HepG2 (cell line): Measurements from ENCODE around the gene FAM83C. TPM values are rescaled to one million over a fixed set of nuclear protein-coding genes. Genes with fewer than 3 reads are reported as not detected.
A peak's percentile ranks its signal among the peaks of the same experiment; 100 is the strongest.

Experiments
- AKNA ChIP-seq: sonication (generic); formaldehyde crosslinking; IDR thresholded peaks from 2 replicates; pipeline ENCODE4 v1.4.0; 2020; ENCODE audit warnings: missing genetic modification reagents, borderline replicate concordance
- ARNT ChIP-seq: fragments of 450-650 bp; IDR thresholded peaks from 2 replicates; pipeline ENCODE4 v1.6.1; 2017
- ATF5 ChIP-seq: sonication (generic); formaldehyde crosslinking; IDR thresholded peaks from 2 replicates; pipeline ENCODE4 v1.4.0; 2020; ENCODE audit warnings: mild to moderate bottlenecking, low read depth, missing genetic modification reagents
- CCAR2 ChIP-seq: fragments of 200-400 bp; formaldehyde crosslinking; optimal IDR thresholded peaks from 2 replicates; pipeline ENCODE3; 2018; ENCODE audit warnings: low read depth, mild to moderate bottlenecking, low read length, moderate library complexity
- ELF3 ChIP-seq: IDR thresholded peaks from 2 replicates; pipeline ENCODE4 v1.6.1; 2016; ENCODE audit warnings: missing genetic modification reagents, missing compliant biosample characterization
- FOXO1 ChIP-seq: sonication (generic); formaldehyde crosslinking; IDR thresholded peaks from 2 replicates; pipeline ENCODE4 v1.4.0; 2020; ENCODE audit warnings: missing genetic modification reagents
- FOXP1 ChIP-seq, 2 experiments: fragments of 450-650 bp in 1 of 2; IDR thresholded peaks; 2 replicates each; pipeline ENCODE4 v1.6.1; 2017 to 2018; ENCODE audit warnings: antibody characterized with exemption in 1 of 2
- IKZF4 ChIP-seq: sonication (generic); formaldehyde crosslinking; IDR thresholded peaks from 2 replicates; pipeline ENCODE4 v1.5.1; 2020; ENCODE audit warnings: borderline replicate concordance, mild to moderate bottlenecking, low read depth, missing genetic modification reagents; ENCODE audit errors: not compliant biosample characterization
- NFRKB ChIP-seq: fragments of 450-650 bp; IDR thresholded peaks from 2 replicates; pipeline ENCODE4 v1.6.1; 2017
- PCBP2 ChIP-seq: fragments of 200-400 bp; formaldehyde crosslinking; optimal IDR thresholded peaks from 2 replicates; pipeline ENCODE3; 2018; ENCODE audit warnings: low read length, low read depth; ENCODE audit not compliant: poor library complexity, severe bottlenecking
- PPARG ChIP-seq: conservative IDR thresholded peaks from 2 replicates; pipeline ENCODE4 v1.6.1; 2016; ENCODE audit warnings: missing biosample characterization, missing genetic modification reagents
- ZNF20 ChIP-seq: sonication (generic); formaldehyde crosslinking; IDR thresholded peaks from 2 replicates; pipeline ENCODE4 v1.4.0; 2020; ENCODE audit warnings: mild to moderate bottlenecking, moderate library complexity, missing genetic modification reagents
- ZNF335 ChIP-seq: sonication (generic); formaldehyde crosslinking; IDR thresholded peaks from 2 replicates; pipeline ENCODE4 v1.4.0; 2020; ENCODE audit warnings: missing genetic modification reagents
- polyA plus RNA-seq, 8 experiments: library from polyadenylated mRNA; depleted of rRNA in 3 of 8; stranded (reverse) in 7 of 8; unstranded in 1 of 8; fragments of >200 nt; fragmentation: Illumina TruSeq in 4 of 8; extraction: Trizol in 4 of 8; gene quantifications; 2 replicates each; pipeline versions ENCODE4 v1.2.1 to v1.2.3, GENCODE V29; 2011 to 2016; ENCODE audit warnings: low read depth in 4 of 8, missing spikeins in 1 of 8, mixed read lengths in 1 of 8; ENCODE audit not compliant: insufficient read depth in 1 of 8
- total RNA-seq, 5 experiments: library from RNA; depleted of rRNA; stranded (reverse); fragments of >200 nt; fragmentation: Illumina TruSeq; extraction: Trizol; gene quantifications; 2 replicates each; pipeline ENCODE4 v1.2.3, GENCODE V29; 2016; ENCODE audit warnings: low read depth in 1 of 5
- TF ChIP-seq, protein P1 (sequence below): sonication (generic); formaldehyde crosslinking; IDR thresholded peaks from 2 replicates; pipeline ENCODE4 v1.4.0; 2020; ENCODE audit warnings: mild to moderate bottlenecking, missing genetic modification reagents
- TF ChIP-seq, protein P2 (sequence below): sonication (generic); formaldehyde crosslinking; IDR thresholded peaks from 2 replicates; pipeline ENCODE4 v1.4.0; 2020; ENCODE audit warnings: missing genetic modification reagents
- TF ChIP-seq, protein P3 (sequence below): sonication (generic); formaldehyde crosslinking; IDR thresholded peaks from 2 replicates; pipeline ENCODE4 v1.9.0; 2021; ENCODE audit warnings: missing genetic modification reagents, borderline replicate concordance

The FAM83C gene
- total and polyA plus RNA-seq, 2 of the 13 experiments (the other 11 are each of a cell fraction or from before 2014, with no cell fraction given) = 0.04 TPM; not detected in 1

DNA sequence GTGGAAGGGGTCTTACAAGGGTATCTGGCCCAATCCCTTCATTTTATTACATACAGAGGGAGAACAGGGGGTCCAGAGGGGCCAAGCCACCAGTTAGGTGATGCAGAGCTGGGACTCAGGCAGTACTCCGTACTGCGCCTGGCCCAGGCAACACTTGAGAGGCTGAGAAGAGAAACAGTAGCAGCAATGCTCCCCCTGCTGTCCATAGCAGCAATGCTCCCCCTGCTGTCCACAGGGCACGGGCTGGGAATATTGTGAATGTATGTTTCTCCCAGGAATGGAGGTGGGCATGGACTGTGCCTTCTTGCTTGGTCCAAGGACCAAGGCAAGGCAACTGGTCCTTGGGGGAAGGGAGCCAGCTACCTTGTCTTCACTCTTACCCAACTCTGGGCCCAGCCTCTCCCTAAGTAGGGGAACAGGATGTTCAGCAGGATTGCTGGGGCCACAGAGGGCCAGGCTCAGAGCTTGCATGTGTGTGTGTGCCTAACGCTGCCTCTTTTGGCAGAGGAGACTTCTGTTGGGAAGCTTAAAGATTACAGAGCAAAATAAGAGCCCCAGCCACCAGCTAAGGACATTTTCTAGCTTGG is 14.8 kb upstream of the FAM83C start (continued):
- no peak for TF ChIP-seq ARNT
- no peak for TF ChIP-seq PCBP2
- no peak for TF ChIP-seq NFRKB
- TF ChIP-seq PPARG (CRISPR knock-in tag) = no peak
- TF ChIP-seq ELF3 (CRISPR knock-in tag) = peak; percentile 41; the same call in 1 of the 2 replicates
- TF ChIP-seq, protein P1, sequence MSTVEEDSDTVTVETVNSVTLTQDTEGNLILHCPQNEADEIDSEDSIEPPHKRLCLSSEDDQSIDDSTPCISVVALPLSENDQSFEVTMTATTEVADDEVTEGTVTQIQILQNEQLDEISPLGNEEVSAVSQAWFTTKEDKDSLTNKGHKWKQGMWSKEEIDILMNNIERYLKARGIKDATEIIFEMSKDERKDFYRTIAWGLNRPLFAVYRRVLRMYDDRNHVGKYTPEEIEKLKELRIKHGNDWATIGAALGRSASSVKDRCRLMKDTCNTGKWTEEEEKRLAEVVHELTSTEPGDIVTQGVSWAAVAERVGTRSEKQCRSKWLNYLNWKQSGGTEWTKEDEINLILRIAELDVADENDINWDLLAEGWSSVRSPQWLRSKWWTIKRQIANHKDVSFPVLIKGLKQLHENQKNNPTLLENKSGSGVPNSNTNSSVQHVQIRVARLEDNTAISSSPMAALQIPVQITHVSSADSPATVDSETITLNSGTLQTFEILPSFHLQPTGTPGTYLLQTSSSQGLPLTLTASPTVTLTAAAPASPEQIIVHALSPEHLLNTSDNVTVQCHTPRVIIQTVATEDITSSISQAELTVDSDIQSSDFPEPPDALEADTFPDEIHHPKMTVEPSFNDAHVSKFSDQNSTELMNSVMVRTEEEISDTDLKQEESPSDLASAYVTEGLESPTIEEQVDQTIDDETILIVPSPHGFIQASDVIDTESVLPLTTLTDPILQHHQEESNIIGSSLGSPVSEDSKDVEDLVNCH (CRISPR knock-in tag) = no peak
- peak; percentile 28 for TF ChIP-seq FOXO1
- TF ChIP-seq ZNF335 (CRISPR knock-in tag) = no peak
- no peak for TF ChIP-seq ATF5
- TF ChIP-seq FOXP1 (IDR thresholded peaks at IDR 0.05) = no peak
- no peak for TF ChIP-seq FOXP1 (CRISPR knock-in tag; IDR thresholded peaks at IDR 0.05)
- no peak for TF ChIP-seq IKZF4
- TF ChIP-seq, protein P2, sequence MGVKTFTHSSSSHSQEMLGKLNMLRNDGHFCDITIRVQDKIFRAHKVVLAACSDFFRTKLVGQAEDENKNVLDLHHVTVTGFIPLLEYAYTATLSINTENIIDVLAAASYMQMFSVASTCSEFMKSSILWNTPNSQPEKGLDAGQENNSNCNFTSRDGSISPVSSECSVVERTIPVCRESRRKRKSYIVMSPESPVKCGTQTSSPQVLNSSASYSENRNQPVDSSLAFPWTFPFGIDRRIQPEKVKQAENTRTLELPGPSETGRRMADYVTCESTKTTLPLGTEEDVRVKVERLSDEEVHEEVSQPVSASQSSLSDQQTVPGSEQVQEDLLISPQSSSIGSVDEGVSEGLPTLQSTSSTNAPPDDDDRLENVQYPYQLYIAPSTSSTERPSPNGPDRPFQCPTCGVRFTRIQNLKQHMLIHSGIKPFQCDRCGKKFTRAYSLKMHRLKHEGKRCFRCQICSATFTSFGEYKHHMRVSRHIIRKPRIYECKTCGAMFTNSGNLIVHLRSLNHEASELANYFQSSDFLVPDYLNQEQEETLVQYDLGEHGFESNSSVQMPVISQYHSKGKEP (CRISPR knock-in tag) = no peak
- TF ChIP-seq, protein P3, sequence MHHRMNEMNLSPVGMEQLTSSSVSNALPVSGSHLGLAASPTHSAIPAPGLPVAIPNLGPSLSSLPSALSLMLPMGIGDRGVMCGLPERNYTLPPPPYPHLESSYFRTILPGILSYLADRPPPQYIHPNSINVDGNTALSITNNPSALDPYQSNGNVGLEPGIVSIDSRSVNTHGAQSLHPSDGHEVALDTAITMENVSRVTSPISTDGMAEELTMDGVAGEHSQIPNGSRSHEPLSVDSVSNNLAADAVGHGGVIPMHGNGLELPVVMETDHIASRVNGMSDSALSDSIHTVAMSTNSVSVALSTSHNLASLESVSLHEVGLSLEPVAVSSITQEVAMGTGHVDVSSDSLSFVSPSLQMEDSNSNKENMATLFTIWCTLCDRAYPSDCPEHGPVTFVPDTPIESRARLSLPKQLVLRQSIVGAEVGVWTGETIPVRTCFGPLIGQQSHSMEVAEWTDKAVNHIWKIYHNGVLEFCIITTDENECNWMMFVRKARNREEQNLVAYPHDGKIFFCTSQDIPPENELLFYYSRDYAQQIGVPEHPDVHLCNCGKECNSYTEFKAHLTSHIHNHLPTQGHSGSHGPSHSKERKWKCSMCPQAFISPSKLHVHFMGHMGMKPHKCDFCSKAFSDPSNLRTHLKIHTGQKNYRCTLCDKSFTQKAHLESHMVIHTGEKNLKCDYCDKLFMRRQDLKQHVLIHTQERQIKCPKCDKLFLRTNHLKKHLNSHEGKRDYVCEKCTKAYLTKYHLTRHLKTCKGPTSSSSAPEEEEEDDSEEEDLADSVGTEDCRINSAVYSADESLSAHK (CRISPR knock-in tag) = no peak
- TF ChIP-seq CCAR2 = peak; percentile 78
- TF ChIP-seq AKNA (CRISPR knock-in tag) = no peak
- TF ChIP-seq ZNF20 (CRISPR knock-in tag) = no peak
